Right lobe of liver (tissue), 4 donors: ENCODE data around the gene DEFB132.

Experiments used
- POLR2A ChIP-seq: fragments of 450-650 bp; IDR thresholded peaks from one replicate; pipeline ENCODE4 v1.6.1; 2017; ENCODE audit warnings: antibody characterized with exemption, mild to moderate bottlenecking
- TF ChIP-seq, protein P1 (sequence below), 4 donors: fragments of 200-600 bp in 3 of 4; fragments of 450-650 bp in 1 of 4; IDR thresholded peaks; one replicate each; pipeline versions ENCODE4 v1.5.1 to v1.8.0; 2016 to 2022; ENCODE audit warnings: antibody characterized with exemption in 4 of 4, mild to moderate bottlenecking in 2 of 4
- donor health status: DM: no; HTN: no; CAD: no.
- donor health status: DM: no; HTN: no; CAD: no.
- donor health status: DM: no; HTN: yes; CAD: no.

DNA sequence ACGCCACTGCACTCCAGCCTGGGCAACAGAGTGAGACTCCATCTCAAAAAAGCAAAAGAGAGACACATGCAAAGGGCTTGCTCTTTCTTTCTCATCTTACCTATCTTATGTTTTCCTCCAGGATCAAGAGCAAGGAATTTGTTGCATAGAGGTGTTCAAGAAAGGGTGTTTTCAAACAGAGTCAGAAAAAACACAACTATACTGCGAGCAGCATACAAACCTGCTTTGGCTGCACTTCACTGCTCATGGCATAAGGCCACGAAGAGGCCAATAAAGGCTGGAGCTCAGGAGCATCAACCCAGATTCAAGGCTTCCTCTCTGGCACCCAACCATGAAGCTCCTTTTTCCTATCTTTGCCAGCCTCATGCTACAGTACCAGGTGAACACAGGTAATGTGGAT lies 30.6 kb upstream of the DEFB132 start, which contains the start of gene DEFB129:
- TF ChIP-seq, protein P1, sequence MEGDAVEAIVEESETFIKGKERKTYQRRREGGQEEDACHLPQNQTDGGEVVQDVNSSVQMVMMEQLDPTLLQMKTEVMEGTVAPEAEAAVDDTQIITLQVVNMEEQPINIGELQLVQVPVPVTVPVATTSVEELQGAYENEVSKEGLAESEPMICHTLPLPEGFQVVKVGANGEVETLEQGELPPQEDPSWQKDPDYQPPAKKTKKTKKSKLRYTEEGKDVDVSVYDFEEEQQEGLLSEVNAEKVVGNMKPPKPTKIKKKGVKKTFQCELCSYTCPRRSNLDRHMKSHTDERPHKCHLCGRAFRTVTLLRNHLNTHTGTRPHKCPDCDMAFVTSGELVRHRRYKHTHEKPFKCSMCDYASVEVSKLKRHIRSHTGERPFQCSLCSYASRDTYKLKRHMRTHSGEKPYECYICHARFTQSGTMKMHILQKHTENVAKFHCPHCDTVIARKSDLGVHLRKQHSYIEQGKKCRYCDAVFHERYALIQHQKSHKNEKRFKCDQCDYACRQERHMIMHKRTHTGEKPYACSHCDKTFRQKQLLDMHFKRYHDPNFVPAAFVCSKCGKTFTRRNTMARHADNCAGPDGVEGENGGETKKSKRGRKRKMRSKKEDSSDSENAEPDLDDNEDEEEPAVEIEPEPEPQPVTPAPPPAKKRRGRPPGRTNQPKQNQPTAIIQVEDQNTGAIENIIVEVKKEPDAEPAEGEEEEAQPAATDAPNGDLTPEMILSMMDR (IDR thresholded peaks at IDR 0.05) = no peak
- TF ChIP-seq POLR2A = no peak
